ENCODE measurements around the gene SLC25A43.

SLC25A43 gene

GRCh38 chrX:119501511-119502148, 102.5 kb downstream of the SLC25A43 start:
- no peak for DNase-seq

GRCh38 chrX:119502727-119503483, 103.8 kb downstream of the SLC25A43 start:
- DNase-seq = peak; percentile 29

GRCh38 chrX:119503484-119503861, 104.3 kb downstream of the SLC25A43 start:
- DNase-seq = no peak

Measured in NCI-H510A (cell line).